Lung (tissue), 12 donors: ENCODE results near the gene HTT. TPM values are rescaled to one million over a fixed set of nuclear protein-coding genes. Genes with fewer than 3 reads are reported as not detected.

ENCODE experiments used
- ATAC-seq: fragments of 200-7000 bp; cut with Tn5 transposase; one replicate; pipeline ENCODE4 v1.9.1; 2020; ENCODE audit warnings: moderate number of reproducible peaks; ENCODE audit not compliant: insufficient read depth, low FRiP score
- DNase-seq, 3 donors: peaks; one replicate each; pipeline ENCODE4 v3.0.0-alpha.2; 2013 to 2017
- H3K27ac ChIP-seq, 2 donors: one replicate each; pipeline ENCODE4 v1.5.1; 2013; ENCODE audit warnings: mild to moderate bottlenecking in 2 of 2, moderate library complexity in 2 of 2, control low read depth in 1 of 2, inconsistent platforms in 1 of 2, low read depth in 1 of 2, low read length in 1 of 2
- H3K27me3 ChIP-seq, 3 donors: one replicate each; pipeline ENCODE4 v1.5.1; 2013; ENCODE audit warnings: low read length in 2 of 3; ENCODE audit not compliant: control insufficient read depth in 3 of 3, insufficient read depth in 3 of 3
- H3K36me3 ChIP-seq, 4 donors: one replicate each; pipeline ENCODE4 v1.5.1; 2013; ENCODE audit warnings: low read length in 4 of 4, mild to moderate bottlenecking in 1 of 4, moderate library complexity in 1 of 4; ENCODE audit not compliant: control insufficient read depth in 4 of 4, insufficient read depth in 4 of 4
- H3K4me1 ChIP-seq, 5 donors: one replicate each; pipeline ENCODE4 v1.5.1; 2013; ENCODE audit warnings: low read length in 5 of 5, mild to moderate bottlenecking in 2 of 5, moderate library complexity in 1 of 5; ENCODE audit not compliant: control insufficient read depth in 5 of 5, insufficient read depth in 5 of 5
- H3K4me3 ChIP-seq: one replicate; pipeline ENCODE4 v1.5.1; 2013; ENCODE audit warnings: mild to moderate bottlenecking, control low read depth, moderate library complexity
- H3K9ac ChIP-seq, 2 donors: one replicate each; pipeline ENCODE4 v1.5.1; 2013; ENCODE audit warnings: low read length in 2 of 2, control low read depth in 1 of 2; ENCODE audit not compliant: insufficient read depth in 1 of 2
- H3K9me3 ChIP-seq, 4 donors: one replicate each; pipeline ENCODE4 v1.5.1; 2013; ENCODE audit warnings: low read length in 3 of 4, mild to moderate bottlenecking in 1 of 4, moderate library complexity in 1 of 4; ENCODE audit not compliant: control insufficient read depth in 4 of 4, insufficient read depth in 3 of 4
- WGBS, 2 donors: extraction: QIAGEN DNeasy Blood & Tissue Kit; methylation state at CpG; one replicate each; pipeline ENCODE4 v1.1.7; 2013; 5-methylcytosine and 5-hydroxymethylcytosine counted together
- polyA plus RNA-seq, 2 donors: library from polyadenylated mRNA; stranded (reverse); fragments of 200-250 nt; gene quantifications; one replicate each; pipeline ENCODE4 v1.2.1, GENCODE V29; 2013
- total RNA-seq, 2 donors: library from RNA; depleted of rRNA in 1 of 2; stranded (reverse); fragments of >200 nt in 1 of 2; gene quantifications; one replicate each; pipeline ENCODE4 v1.2.1, GENCODE V29; 2014 to 2021
- TF ChIP-seq, protein P1 (sequence below): IDR thresholded peaks from 2 replicates; pipeline ENCODE4 v1.5.1; 2012; ENCODE audit warnings: mild to moderate bottlenecking; ENCODE audit errors: control extremely low read depth, extremely low read depth
- donor health status: control.
- donor health status: control.
- donor health status: Bipolar disorder and iron deficiency.
- donor health status: healthy.
- donor health status: DM: yes; HTN: yes; CAD: no.

The HTT gene
- total and polyA plus RNA-seq, 4 donors, result 17.0 to 109 (median 48.4) TPM

DNA sequence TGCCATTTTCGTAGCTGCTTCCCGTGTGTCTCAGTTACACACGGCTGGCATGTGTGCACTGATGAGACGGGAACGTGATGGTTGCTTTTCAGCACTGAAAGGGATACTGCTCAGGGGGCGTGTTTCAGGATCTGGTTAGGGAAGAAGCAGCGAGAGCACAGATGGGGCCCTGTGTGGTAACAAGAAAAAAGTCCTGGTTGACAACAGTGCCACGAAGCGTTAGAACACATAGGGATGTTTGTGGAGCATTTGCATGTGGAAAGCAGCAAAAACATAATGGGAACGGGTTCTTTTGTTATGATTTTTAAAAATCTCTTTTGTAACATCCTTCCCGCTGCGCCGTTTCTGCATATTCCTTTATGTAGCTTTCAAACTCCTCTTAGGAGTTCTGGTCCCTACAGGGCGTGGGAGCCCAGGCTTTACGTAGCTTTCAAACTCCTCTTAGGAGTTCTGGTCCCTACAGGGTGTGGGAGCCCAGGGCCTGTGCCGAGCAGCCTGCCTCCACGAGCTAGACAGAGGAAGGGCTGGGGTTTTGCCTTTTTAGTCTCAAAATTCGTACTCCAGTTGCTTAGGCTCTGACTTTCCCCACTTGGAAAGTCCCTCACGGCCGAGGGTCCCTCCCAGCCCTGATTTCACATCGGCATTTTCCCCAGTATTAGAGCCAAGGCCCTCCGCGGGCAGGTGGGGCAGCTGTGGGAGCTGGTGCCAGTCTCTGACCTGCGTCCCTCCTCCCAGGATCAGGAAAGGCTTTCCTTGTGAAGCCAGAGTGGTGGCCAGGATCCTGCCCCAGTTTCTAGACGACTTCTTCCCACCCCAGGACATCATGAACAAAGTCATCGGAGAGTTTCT, 163.5 kb downstream of the HTT start:
- H3K4me3 ChIP-seq, result no peak overlapping the region
- no peak for DNase-seq
- TF ChIP-seq, protein P1, sequence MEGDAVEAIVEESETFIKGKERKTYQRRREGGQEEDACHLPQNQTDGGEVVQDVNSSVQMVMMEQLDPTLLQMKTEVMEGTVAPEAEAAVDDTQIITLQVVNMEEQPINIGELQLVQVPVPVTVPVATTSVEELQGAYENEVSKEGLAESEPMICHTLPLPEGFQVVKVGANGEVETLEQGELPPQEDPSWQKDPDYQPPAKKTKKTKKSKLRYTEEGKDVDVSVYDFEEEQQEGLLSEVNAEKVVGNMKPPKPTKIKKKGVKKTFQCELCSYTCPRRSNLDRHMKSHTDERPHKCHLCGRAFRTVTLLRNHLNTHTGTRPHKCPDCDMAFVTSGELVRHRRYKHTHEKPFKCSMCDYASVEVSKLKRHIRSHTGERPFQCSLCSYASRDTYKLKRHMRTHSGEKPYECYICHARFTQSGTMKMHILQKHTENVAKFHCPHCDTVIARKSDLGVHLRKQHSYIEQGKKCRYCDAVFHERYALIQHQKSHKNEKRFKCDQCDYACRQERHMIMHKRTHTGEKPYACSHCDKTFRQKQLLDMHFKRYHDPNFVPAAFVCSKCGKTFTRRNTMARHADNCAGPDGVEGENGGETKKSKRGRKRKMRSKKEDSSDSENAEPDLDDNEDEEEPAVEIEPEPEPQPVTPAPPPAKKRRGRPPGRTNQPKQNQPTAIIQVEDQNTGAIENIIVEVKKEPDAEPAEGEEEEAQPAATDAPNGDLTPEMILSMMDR, result no peak
- 90 to 95% methylated on average over 26 of the region's 26 CpGs for WGBS, 2 donors
- no peak overlapping the region for H3K9ac ChIP-seq
- H3K4me1 ChIP-seq, result peaks cover 0 to 13% (median 7%) of the 10 kb centered on the region in 5 donors
- peaks cover 0 to 2% (median 0%) of the 10 kb centered on the region in 4 donors for H3K9me3 ChIP-seq
- H3K27me3 ChIP-seq, result no peaks in the 10 kb centered on the region
- no peak overlapping the region for H3K27ac ChIP-seq
- peaks cover 5 to 74% (median 30%) of the 10 kb centered on the region in 4 donors for H3K36me3 ChIP-seq
- ATAC-seq, result no peak

DNA sequence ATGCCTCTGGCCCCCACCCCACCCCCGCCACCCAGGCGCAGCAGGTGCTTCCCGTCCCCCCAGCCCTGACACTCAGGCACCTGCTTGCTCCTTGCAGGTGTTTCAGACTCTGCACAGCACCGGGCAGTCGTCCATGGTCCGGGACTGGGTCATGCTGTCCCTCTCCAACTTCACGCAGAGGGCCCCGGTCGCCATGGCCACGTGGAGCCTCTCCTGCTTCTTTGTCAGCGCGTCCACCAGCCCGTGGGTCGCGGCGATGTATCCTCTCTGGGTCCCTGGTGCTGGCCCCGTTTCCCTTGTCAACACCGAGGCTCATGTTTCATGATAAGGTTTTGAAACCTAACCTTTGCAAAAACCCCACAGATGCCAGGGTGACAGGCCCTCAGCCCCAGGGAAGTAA, 164.2 kb downstream of the HTT start:
- DNase-seq (no peak), ATAC-seq (no peak)
- WGBS, 2 donors, result 86% methylated on average over 18 of the region's 18 CpGs
- H3K4me3 ChIP-seq, result no peak overlapping the region
- H3K9ac ChIP-seq, result no peak overlapping the region
- peaks cover 5 to 70% (median 25%) of the 10 kb centered on the region in 4 donors for H3K36me3 ChIP-seq
- TF ChIP-seq, protein P1, result no peak
- H3K27ac ChIP-seq, result no peak overlapping the region
- H3K9me3 ChIP-seq, result peaks cover 0 to 2% (median 0%) of the 10 kb centered on the region in 4 donors
- H3K4me1 ChIP-seq, result peaks cover 0 to 13% (median 7%) of the 10 kb centered on the region in 5 donors
- H3K27me3 ChIP-seq, result no peaks in the 10 kb centered on the region

DNA sequence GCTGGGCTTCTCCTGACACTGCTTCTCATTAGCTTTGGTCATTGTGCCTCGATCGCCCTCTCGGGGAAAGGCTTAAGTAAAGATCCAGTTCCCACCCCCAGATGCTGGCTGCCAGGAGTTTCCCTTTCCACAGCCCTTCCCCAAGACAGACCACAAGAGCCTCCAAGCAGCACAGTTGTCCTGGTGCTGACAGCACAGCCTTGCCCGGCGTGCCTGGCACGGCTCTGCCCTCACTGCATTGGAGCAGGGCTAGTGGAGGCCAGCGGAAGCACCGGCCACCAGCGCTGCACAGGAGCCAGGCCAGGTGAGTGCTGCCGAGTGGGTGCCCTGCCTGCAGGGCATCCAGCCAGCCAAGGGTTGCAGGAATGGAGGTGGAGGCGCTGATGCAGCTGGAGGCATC, 164.8 kb downstream of the HTT start:
- Histone ChIP-seq H3K36me3 (peaks cover 5 to 64% (median 23%) of the 10 kb centered on the region in 4 donors), H3K27me3 (no peaks in the 10 kb centered on the region), H3K4me3 (no peak overlapping the region), H3K4me1 (peaks cover 0 to 13% (median 7%) of the 10 kb centered on the region in 5 donors), H3K27ac (no peak overlapping the region), H3K9ac (no peak overlapping the region), H3K9me3 (peaks cover 0 to 2% (median 0%) of the 10 kb centered on the region in 4 donors)
- no peak for ATAC-seq
- no peak for DNase-seq
- 96 to 99% methylated on average over 11 of the region's 11 CpGs for whole genome bisulfite sequencing, 2 donors
- TF ChIP-seq, protein P1, result no peak
